ACC112 (cell line): ENCODE data around the gene UFSP2.
A peak's percentile ranks its signal among the peaks of the same experiment; 100 is the strongest.

Experiments used
- H2AFZ ChIP-seq: fragments of 200-600 bp; sonication (generic); one replicate; pipeline ENCODE4 v1.6.0; 2017; ENCODE audit warnings: antibody characterized with exemption, low read length; ENCODE audit not compliant: unreplicated experiment
- H3K27ac ChIP-seq: fragments of 200-600 bp; sonication (generic); 2 replicates; pipeline ENCODE4 v1.5.1; 2014; ENCODE audit warnings: low read depth, mild to moderate bottlenecking, antibody characterized with exemption, low read length, moderate library complexity
- H3K27me3 ChIP-seq: fragments of 200-600 bp; sonication (generic); 2 replicates; pipeline ENCODE4 v1.6.1; 2014; ENCODE audit warnings: mild to moderate bottlenecking, antibody characterized with exemption, low read length, moderate library complexity, mixed read lengths; ENCODE audit not compliant: insufficient read depth
- H3K36me3 ChIP-seq: fragments of 200-600 bp; sonication (generic); 2 replicates; pipeline ENCODE4 v1.6.1; 2016; ENCODE audit warnings: mild to moderate bottlenecking, antibody characterized with exemption, low read length, moderate library complexity, mixed read lengths; ENCODE audit not compliant: insufficient read depth
- H3K4me1 ChIP-seq: fragments of 200-600 bp; sonication (generic); one replicate; pipeline ENCODE4 v1.6.1; 2016; ENCODE audit warnings: low read length, mixed read lengths; ENCODE audit not compliant: insufficient read depth, unreplicated experiment, control insufficient read depth
- H3K4me3 ChIP-seq: fragments of 200-600 bp; sonication (generic); 2 replicates; pipeline ENCODE4 v1.5.1; 2014; ENCODE audit warnings: mild to moderate bottlenecking, low read depth, low read length
- H3K79me2 ChIP-seq: fragments of 200-600 bp; sonication (generic); one replicate; pipeline ENCODE4 v1.6.0; 2016; ENCODE audit warnings: low read length; ENCODE audit not compliant: control insufficient read depth, unreplicated experiment, insufficient read depth

Gene UFSP2

GRCh38 chr4:185398618-185399017 is 27.1 kb downstream of the UFSP2 start:
- peak overlapping the region; percentile 55 for H3K4me3 ChIP-seq
- peaks cover 28% of the 10 kb centered on the region for H3K4me1 ChIP-seq
- peaks cover 8% of the 10 kb centered on the region for H3K79me2 ChIP-seq
- no peak overlapping the region for H2AFZ ChIP-seq
- H3K27me3 ChIP-seq, result no peaks in the 10 kb centered on the region
- peaks cover 18% of the 10 kb centered on the region for H3K36me3 ChIP-seq
- H3K27ac ChIP-seq, result peak overlapping the region; percentile 38; the same call in 1 of the 2 replicates

DNA sequence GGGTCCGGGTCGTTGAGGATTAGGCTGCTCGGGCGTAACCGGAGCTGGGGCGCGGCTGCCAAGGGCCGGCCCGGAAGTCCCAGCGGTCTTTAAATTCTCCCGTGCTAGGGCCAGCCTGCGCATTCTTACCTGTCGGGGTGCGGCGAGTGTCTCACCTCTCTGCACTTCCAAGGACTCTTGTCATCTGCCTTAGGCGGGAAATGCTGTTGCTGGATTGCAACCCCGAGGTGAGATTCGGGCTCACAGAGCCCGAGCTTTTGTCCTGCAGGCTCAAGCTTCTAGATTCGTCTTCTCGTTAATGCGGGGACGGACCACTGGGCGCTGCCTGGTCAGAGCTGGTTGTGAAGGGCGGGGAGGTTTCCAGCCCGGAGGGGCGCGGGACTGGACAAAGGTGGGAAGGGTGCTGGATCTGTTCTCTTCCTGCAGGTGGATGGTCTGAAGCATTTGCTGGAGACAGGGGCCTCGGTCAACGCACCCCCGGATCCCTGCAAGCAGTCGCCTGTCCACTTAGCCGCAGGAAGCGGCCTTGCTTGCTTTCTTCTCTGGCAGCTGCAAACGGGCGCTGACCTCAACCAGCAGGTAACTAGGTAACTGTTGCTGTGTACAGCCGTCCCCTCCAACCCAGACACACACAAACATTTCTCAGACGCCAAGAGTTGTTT is 28.9 kb downstream of the UFSP2 start, which contains the start of gene ANKRD37:
Gene ANKRD37 (plus strand): TSS at position 118 of the 662 bp plus-strand sequence. CDS start 83 bp downstream, at position 201.
- Histone ChIP-seq H3K27ac (peak within 1 kb of the TSS; percentile 99), H2AFZ (peak within 1 kb of the TSS; percentile 84), H3K4me3 (peak within 1 kb of the TSS; percentile 97)

DNA sequence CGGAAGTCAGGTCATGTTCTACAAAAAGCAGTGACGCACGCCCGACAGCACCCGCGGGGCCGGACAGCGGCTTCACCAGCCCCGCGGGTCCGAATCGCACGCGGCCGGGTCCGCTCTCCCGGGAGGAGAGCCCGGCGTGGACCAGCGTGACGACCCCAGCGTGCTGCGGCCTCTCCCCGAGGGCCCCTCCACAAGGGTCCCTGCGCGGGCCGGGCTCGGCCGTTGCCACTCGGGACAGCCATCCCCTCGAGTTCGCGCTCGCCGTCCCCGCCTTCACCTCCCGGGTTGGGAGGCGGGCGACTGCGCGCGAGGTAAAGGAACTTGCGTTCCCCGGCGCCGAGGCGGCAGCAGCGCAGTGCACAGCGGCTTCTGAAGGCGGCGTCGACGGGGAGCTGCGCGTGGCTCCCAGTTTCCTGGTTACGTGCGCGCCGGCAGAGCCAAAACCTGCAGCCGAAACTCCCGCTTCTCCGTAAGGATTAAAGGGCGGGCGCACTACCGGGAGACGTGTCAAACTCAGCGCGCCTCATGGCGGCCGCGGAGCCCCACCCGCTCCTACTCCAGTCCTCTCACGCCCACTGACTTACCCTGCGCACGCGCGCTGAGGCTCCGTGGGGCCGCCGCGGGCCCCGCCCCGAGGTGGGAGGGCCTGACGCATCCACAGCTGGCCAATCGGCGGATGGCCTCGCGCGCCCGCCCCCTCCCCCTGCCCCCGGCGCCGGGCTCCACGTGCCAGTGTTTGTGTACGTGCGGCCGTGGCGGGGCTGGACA is 29.6 kb downstream of the UFSP2 start:
- Histone ChIP-seq H3K4me3 (peak overlapping the region; percentile 97), H3K27me3 (no peaks in the 10 kb centered on the region), H3K4me1 (peaks cover 31% of the 10 kb centered on the region), H2AFZ (no peak overlapping the region), H3K79me2 (peaks cover 8% of the 10 kb centered on the region), H3K36me3 (peaks cover 18% of the 10 kb centered on the region), H3K27ac (peak overlapping the region; percentile 99)

More for the DNA sequence above, 28.9 kb downstream of the UFSP2 start, which contains the start of gene ANKRD37:
- Histone ChIP-seq H3K36me3 (peaks cover 18% of the 10 kb centered on the region), H3K4me1 (peaks cover 31% of the 10 kb centered on the region), H3K79me2 (peaks cover 8% of the 10 kb centered on the region), H3K27me3 (no peaks in the 10 kb centered on the region)

DNA sequence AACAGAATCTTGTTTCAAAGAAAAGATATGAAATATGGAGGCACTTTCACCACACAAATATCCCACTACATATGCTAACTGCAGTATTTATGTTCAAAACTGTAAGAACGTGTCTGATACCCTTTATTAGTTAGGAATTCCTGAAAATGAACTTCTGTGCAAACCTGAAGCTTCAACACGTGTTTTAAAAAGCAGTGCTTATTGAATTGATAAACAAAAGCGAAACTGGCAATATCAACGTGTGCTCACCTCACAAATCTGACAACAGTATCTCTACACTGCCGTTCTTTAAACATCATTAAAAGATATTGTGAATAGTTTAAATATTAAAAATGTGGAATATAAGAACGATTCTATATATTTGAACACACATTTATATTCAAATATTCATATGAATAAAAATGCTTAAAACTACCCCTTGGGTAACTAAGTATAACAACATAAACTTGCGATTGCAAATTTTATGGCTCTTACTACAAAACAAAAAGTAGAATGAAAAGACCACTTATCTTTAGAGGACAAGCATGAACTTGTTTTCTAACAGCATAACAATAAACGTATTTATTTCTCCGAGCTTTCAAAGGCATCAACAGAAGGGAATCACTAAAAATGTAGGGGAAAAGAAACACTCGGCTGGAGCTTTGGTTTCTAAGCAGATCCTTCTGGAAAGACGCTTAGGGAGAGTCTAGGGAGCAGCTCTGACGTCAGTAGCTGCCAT is 30.4 kb downstream of the UFSP2 start, which contains the start of gene LRP2BP:
Gene LRP2BP (minus strand): TSS at position 687 of the 718 bp plus-strand sequence. CDS start 17,738 bp downstream, outside the sequence.
- Histone ChIP-seq H3K27me3 (no peaks in the 10 kb centered on the region), H2AFZ (peak within 1 kb of the TSS; percentile 84), H3K79me2 (peaks cover 8% of the 10 kb centered on the region), H3K4me1 (peaks cover 30% of the 10 kb centered on the region), H3K36me3 (peaks cover 16% of the 10 kb centered on the region), H3K27ac (peak within 1 kb of the TSS; percentile 99), H3K4me3 (peak within 1 kb of the TSS; percentile 97)

DNA sequence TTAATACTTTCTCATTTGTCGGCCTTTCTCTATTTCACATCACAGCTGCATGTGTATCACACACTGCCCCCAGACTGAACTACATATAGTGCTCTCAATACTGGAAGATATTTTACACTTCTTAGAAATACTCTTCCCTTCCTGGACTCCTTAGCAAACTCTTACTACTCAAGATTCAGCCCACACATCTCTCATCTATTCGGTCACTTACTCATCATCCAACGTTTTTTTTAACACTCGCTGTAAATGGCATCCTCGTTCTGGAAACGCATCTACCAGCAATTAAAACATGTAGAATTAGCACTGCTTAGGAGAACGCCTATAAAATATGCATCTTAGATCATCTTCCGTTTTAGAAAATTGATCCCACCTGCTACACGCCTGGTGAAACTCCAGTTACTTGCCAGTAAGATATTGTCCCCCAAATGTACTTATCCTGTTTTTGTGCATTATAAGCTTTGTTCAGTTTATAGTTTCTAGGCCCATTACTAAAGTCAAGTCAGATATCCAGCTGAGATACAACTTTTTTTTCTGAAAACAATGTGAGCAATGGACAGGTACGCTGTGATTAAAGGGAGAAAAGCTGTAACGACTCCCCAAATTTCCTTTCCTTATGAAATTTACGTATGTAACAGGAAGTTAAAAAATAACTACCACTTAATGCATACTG is 31.1 kb downstream of the UFSP2 start:
- Histone ChIP-seq H3K79me2 (peaks cover 8% of the 10 kb centered on the region), H3K27ac (peak overlapping the region; percentile 99), H2AFZ (peak overlapping the region; percentile 51), H3K4me3 (peak overlapping the region; percentile 97), H3K27me3 (no peaks in the 10 kb centered on the region), H3K4me1 (peaks cover 26% of the 10 kb centered on the region), H3K36me3 (peaks cover 9% of the 10 kb centered on the region)

DNA sequence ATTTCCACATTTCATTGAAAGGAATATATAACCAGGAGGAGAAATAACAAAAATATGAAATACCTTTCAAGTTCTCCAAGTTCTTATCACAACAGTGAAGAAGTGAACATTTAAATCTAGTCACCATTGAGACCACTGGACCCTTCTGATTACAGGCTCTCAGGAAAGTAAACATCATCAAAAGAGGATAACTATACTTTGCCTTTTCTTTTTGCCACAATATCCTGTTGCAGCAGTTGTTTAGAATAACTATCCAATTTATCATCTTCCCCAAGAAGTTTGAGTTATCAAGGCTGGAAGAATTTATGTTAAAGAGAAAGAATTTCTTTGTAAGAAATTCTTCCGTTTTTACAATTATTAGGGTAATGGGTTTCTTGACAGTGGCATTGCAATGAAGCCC is 33.6 kb downstream of the UFSP2 start:
- no peak overlapping the region for H3K4me3 ChIP-seq
- H2AFZ ChIP-seq, result no peak overlapping the region
- no peaks in the 10 kb centered on the region for H3K27me3 ChIP-seq
- H3K4me1 ChIP-seq, result peaks cover 5% of the 10 kb centered on the region
- no peaks in the 10 kb centered on the region for H3K36me3 ChIP-seq
- no peak overlapping the region for H3K27ac ChIP-seq
- H3K79me2 ChIP-seq, result peaks cover 8% of the 10 kb centered on the region

GRCh38 chr4:185390941-185391340 is 34.8 kb downstream of the UFSP2 start:
- H3K27ac ChIP-seq, result no peak overlapping the region
- H2AFZ ChIP-seq, result no peak overlapping the region
- peaks cover 8% of the 10 kb centered on the region for H3K79me2 ChIP-seq
- no peaks in the 10 kb centered on the region for H3K36me3 ChIP-seq
- H3K4me3 ChIP-seq, result no peak overlapping the region
- no peaks in the 10 kb centered on the region for H3K27me3 ChIP-seq
- H3K4me1 ChIP-seq, result peaks cover 3% of the 10 kb centered on the region

GRCh38 chr4:185387957-185388356 is 37.8 kb downstream of the UFSP2 start:
- H3K27me3 ChIP-seq, result no peaks in the 10 kb centered on the region
- no peaks in the 10 kb centered on the region for H3K79me2 ChIP-seq
- peaks cover 8% of the 10 kb centered on the region for H3K4me1 ChIP-seq
- H2AFZ ChIP-seq, result no peak overlapping the region
- H3K27ac ChIP-seq, result no peak overlapping the region
- no peaks in the 10 kb centered on the region for H3K36me3 ChIP-seq
- H3K4me3 ChIP-seq, result no peak overlapping the region

- Histone ChIP-seq H3K4me1 (peaks cover 4% of the 10 kb centered on the region), H3K27me3 (no peaks in the 10 kb centered on the region), H3K4me3 (no peak overlapping the region), H2AFZ (no peak overlapping the region), H3K79me2 (no peaks in the 10 kb centered on the region), H3K27ac (no peak overlapping the region), H3K36me3 (peaks cover 4% of the 10 kb centered on the region; the same call in 1 of the 2 replicates)
Observed at GRCh38 chr4:185384930-185385331, 40.8 kb downstream of the UFSP2 start.

GRCh38 chr4:185384061-185384460 is 41.7 kb downstream of the UFSP2 start:
- H3K79me2 ChIP-seq, result no peaks in the 10 kb centered on the region
- no peaks in the 10 kb centered on the region for H3K27me3 ChIP-seq
- peaks cover 4% of the 10 kb centered on the region for H3K4me1 ChIP-seq
- H3K27ac ChIP-seq, result no peak overlapping the region
- peaks cover 4% of the 10 kb centered on the region; the same call in 1 of the 2 replicates for H3K36me3 ChIP-seq
- no peak overlapping the region for H3K4me3 ChIP-seq
- no peak overlapping the region for H2AFZ ChIP-seq
